Adrenal gland (tissue), 5 donors: ENCODE results near the gene CSH2.
A peak's percentile ranks its signal among the peaks of the same experiment; 100 is the strongest.
"Not testable (repeated sequence)": the region's sequence is repeated elsewhere in the genome, so short reads cannot be mapped to it uniquely, and the experiment has no call there.

Source experiments
- CTCF ChIP-seq, 6 experiments: fragments of 450-650 bp in 4 of 6; fragments of 200-600 bp in 2 of 6; sonication (generic) in 1 of 6; IDR thresholded peaks; 1 replicate in 5 of 6; 2 replicates in 1 of 6; pipeline versions ENCODE4 v1.5.1 to v1.8.0; 2016 to 2021; ENCODE audit warnings: antibody characterized with exemption in 6 of 6, mild to moderate bottlenecking in 2 of 6, moderate library complexity in 1 of 6
- POLR2A ChIP-seq, 2 donors: fragments of 450-650 bp; IDR thresholded peaks; one replicate each; pipeline ENCODE4 v1.6.1; 2017; ENCODE audit warnings: antibody characterized with exemption in 2 of 2, mild to moderate bottlenecking in 2 of 2, moderate library complexity in 1 of 2
- donor health status: DM: no; HTN: no; CAD: no.

GRCh38 chr17:63889026-63889848 lies 15.8 kb upstream of the CSH2 start:
- not testable (repeated sequence) for TF ChIP-seq POLR2A (IDR thresholded peaks at IDR 0.05)
- peak; percentile 20 to 42 (median 34) for TF ChIP-seq CTCF (IDR thresholded peaks at IDR 0.05)
